Astrocyte (in vitro differentiated cells and primary cell): ENCODE results near the gene ICA1. TPM values are rescaled to one million over a fixed set of nuclear protein-coding genes. Genes with fewer than 3 reads are reported as not detected.
"Not testable (repeated sequence)": the region's sequence is repeated elsewhere in the genome, so short reads cannot be mapped to it uniquely, and the experiment has no call there.

Experiments used
- DNase-seq: peaks from one replicate; pipeline ENCODE4 v3.0.0-alpha.2; 2010; ENCODE audit warnings: low read depth
- FAIRE-seq: peaks from 2 replicates; lab custom pipeline; 2011; peaks lifted over from hg19 to GRCh38; lab: Jason Lieb, UNC
- H2AFZ ChIP-seq: 2 replicates; pipeline ENCODE4 v1.6.0; 2012; ENCODE audit warnings: low read depth, low read length, inconsistent platforms
- H3K27ac ChIP-seq: 2 replicates; pipeline ENCODE4 v1.5.1; 2011; ENCODE audit warnings: low read depth, low read length, inconsistent platforms
- H3K27me3 ChIP-seq: 2 replicates; pipeline ENCODE4 v1.6.0; 2011; ENCODE audit warnings: low read length, inconsistent platforms; ENCODE audit not compliant: insufficient read depth
- H3K36me3 ChIP-seq: 2 replicates; pipeline ENCODE4 v1.5.1; 2011; ENCODE audit warnings: low read length, inconsistent platforms; ENCODE audit not compliant: insufficient read depth
- H3K4me1 ChIP-seq: 2 replicates; pipeline ENCODE4 v1.5.1; 2011; ENCODE audit warnings: low read length, inconsistent platforms; ENCODE audit not compliant: insufficient read depth
- H3K4me2 ChIP-seq: 2 replicates; pipeline ENCODE4 v1.6.0; 2012; ENCODE audit warnings: low read length, inconsistent platforms
- H3K4me3 ChIP-seq: 2 replicates; pipeline ENCODE4 v1.5.1; 2011; ENCODE audit warnings: low read depth, mild to moderate bottlenecking, low read length, inconsistent platforms; ENCODE audit not compliant: insufficient read depth
- H3K79me2 ChIP-seq: 2 replicates; pipeline ENCODE4 v1.6.0; 2012; ENCODE audit warnings: mild to moderate bottlenecking, low read length, inconsistent platforms; ENCODE audit not compliant: insufficient read depth
- H3K9ac ChIP-seq: 2 replicates; pipeline ENCODE4 v1.6.0; 2012; ENCODE audit warnings: mild to moderate bottlenecking, low read length, inconsistent platforms
- H3K9me3 ChIP-seq: 2 replicates; pipeline ENCODE4 v1.5.1; 2012; ENCODE audit warnings: low read depth, mild to moderate bottlenecking, low read length, inconsistent platforms; ENCODE audit not compliant: insufficient read depth
- H4K20me1 ChIP-seq: 2 replicates; pipeline ENCODE4 v1.6.0; 2012; ENCODE audit warnings: low read length, inconsistent platforms; ENCODE audit not compliant: insufficient read depth
- H3K27ac Mint-ChIP-seq: one replicate; pipeline ENCODE4 v1.8.0; 2021; ENCODE audit warnings: mild to moderate bottlenecking, mixed read lengths; ENCODE audit not compliant: unreplicated experiment
- H3K27me3 Mint-ChIP-seq: one replicate; pipeline ENCODE4 v1.8.0; 2021; ENCODE audit warnings: low read depth, mixed read lengths; ENCODE audit not compliant: unreplicated experiment
- H3K36me3 Mint-ChIP-seq: one replicate; pipeline ENCODE4 v1.8.0; 2021; ENCODE audit warnings: low read depth, mixed read lengths; ENCODE audit not compliant: unreplicated experiment
- H3K4me1 Mint-ChIP-seq: one replicate; pipeline ENCODE4 v1.8.0; 2021; ENCODE audit warnings: low read depth, mixed read lengths; ENCODE audit not compliant: unreplicated experiment
- H3K4me3 Mint-ChIP-seq: one replicate; pipeline ENCODE4 v1.8.0; 2021; ENCODE audit warnings: mild to moderate bottlenecking, moderate library complexity, mixed read lengths; ENCODE audit not compliant: unreplicated experiment
- H3K9me3 Mint-ChIP-seq: one replicate; pipeline ENCODE4 v1.8.0; 2021; ENCODE audit warnings: mild to moderate bottlenecking, mixed read lengths; ENCODE audit not compliant: unreplicated experiment
- CTCF ChIP-seq: IDR thresholded peaks from 2 replicates; pipeline ENCODE4 v1.5.1; 2011; ENCODE audit warnings: low read depth, mild to moderate bottlenecking, inconsistent platforms, low read length, moderate library complexity; ENCODE audit not compliant: insufficient read depth
- EZH2 ChIP-seq: IDR thresholded peaks from 2 replicates; pipeline ENCODE4 v1.6.1; 2012; ENCODE audit warnings: mild to moderate bottlenecking, low read length, inconsistent platforms; ENCODE audit not compliant: insufficient read depth
- total RNA-seq: library from RNA; stranded (reverse); gene quantifications from 2 replicates; pipeline ENCODE4 v1.2.1, GENCODE V29; 2021

The ICA1 gene
- total RNA-seq, 1 donor from 2014 or later: 8.0 TPM

- not testable (repeated sequence) for H3K79me2 ChIP-seq, H3K9me3 ChIP-seq, FAIRE-seq, H3K9me3 Mint-ChIP-seq, DNase-seq, H3K36me3 Mint-ChIP-seq, H3K36me3 ChIP-seq, H3K27me3 ChIP-seq, H3K27ac Mint-ChIP-seq, H3K4me1 ChIP-seq, H3K27me3 Mint-ChIP-seq, H3K4me3 Mint-ChIP-seq, H2AFZ ChIP-seq, H4K20me1 ChIP-seq, H3K9ac ChIP-seq, H3K27ac ChIP-seq, H3K4me3 ChIP-seq, H3K4me1 Mint-ChIP-seq, H3K4me2 ChIP-seq
Observed at GRCh38 chr7:8243059-8243458, 18.9 kb downstream of the ICA1 start.

- FAIRE-seq, H3K9me3 ChIP-seq, H3K27ac ChIP-seq, H3K27ac Mint-ChIP-seq, H3K4me1 ChIP-seq, H3K9me3 Mint-ChIP-seq, H3K27me3 ChIP-seq, H3K36me3 ChIP-seq, H3K79me2 ChIP-seq, H4K20me1 ChIP-seq, H3K4me3 ChIP-seq, H3K4me1 Mint-ChIP-seq, H3K4me2 ChIP-seq, H3K4me3 Mint-ChIP-seq, H3K36me3 Mint-ChIP-seq, DNase-seq, H3K27me3 Mint-ChIP-seq, H2AFZ ChIP-seq, H3K9ac ChIP-seq: not testable (repeated sequence)
Observed at GRCh38 chr7:8239702-8240362, 22.1 kb downstream of the ICA1 start.

- FAIRE-seq: no peak
- Mint-ChIP-seq H3K4me3 (no peak overlapping the region), H3K4me1 (peaks cover 13% of the 10 kb centered on the region), H3K27ac (no peak overlapping the region), H3K36me3 (no peaks in the 10 kb centered on the region), H3K9me3 (no peaks in the 10 kb centered on the region), H3K27me3 (no peaks in the 10 kb centered on the region)
- H2AFZ ChIP-seq: no peak overlapping the region
- H3K9ac ChIP-seq: no peak overlapping the region
- TF ChIP-seq EZH2 (no peak), CTCF (no peak)
- H3K4me3 ChIP-seq: no peak overlapping the region
- H3K79me2 ChIP-seq: no peaks in the 10 kb centered on the region
- H3K9me3 ChIP-seq: no peaks in the 10 kb centered on the region
- no peaks in the 10 kb centered on the region for H3K27me3 ChIP-seq
- H4K20me1 ChIP-seq: no peaks in the 10 kb centered on the region
- H3K36me3 ChIP-seq: no peaks in the 10 kb centered on the region
- H3K27ac ChIP-seq: no peak overlapping the region
- H3K4me2 ChIP-seq: no peak overlapping the region
- no peaks in the 10 kb centered on the region for H3K4me1 ChIP-seq
- no peak for DNase-seq
Observed at GRCh38 chr7:8236780-8237407, 25.1 kb downstream of the ICA1 start.
